ENCODE data around the gene SCT. TPM values are rescaled to one million over a fixed set of nuclear protein-coding genes. Genes with fewer than 3 reads are reported as not detected.

SCT gene
- total and polyA plus RNA-seq, 2 of the 4 experiments (the other 2 are of a cell fraction), result not detected

GRCh38 chr11:613369-613968, 13.5 kb downstream of the SCT start:
- H2BK15ac ChIP-seq (ENCODE audit: low read depth, low read length), result no peak overlapping the region
- H2BK20ac ChIP-seq (ENCODE audit: low read depth, low read length), result no peak overlapping the region
- no peak overlapping the region for H3K18ac ChIP-seq (ENCODE audit: low read depth, low read length)
- CTCF ChIA-PET, result no interaction called here
- no peak overlapping the region for H4K5ac ChIP-seq (ENCODE audit: low read depth, low read length)
- H2AFZ ChIP-seq (replicated peaks; ENCODE audit: low read length, poor library complexity), result no peak overlapping the region
- POLR2A ChIA-PET (ENCODE audit: unreplicated experiment), result no interaction called here
- H3K9ac ChIP-seq (ENCODE audit: low read depth, low read length), result no peak overlapping the region
- intact Hi-C loops (cut with micrococcal nuclease) (no loop called here), in situ Hi-C loops (cut with MboI; ENCODE audit: low sequenced_read_pairs) (no loop called here), dilution Hi-C loops (cut with HindIII; ENCODE audit: low sequenced_read_pairs, unreplicated experiment) (no loop called here)
- H2AK5ac ChIP-seq (ENCODE audit: low read depth, low read length), result no peak overlapping the region
- H3K9me3 ChIP-seq (ENCODE audit: control insufficient read depth, insufficient read depth, low read length), result no peaks in the 10 kb centered on the region
- DNase-seq (no peak), ATAC-seq (ENCODE audit: low read depth) (no peak)
- H3K4me1 ChIP-seq (ENCODE audit: control insufficient read depth, insufficient read depth, low read length), result peaks cover 4% of the 10 kb centered on the region; the same call in 1 of the 2 replicates
- no peak overlapping the region for H4K91ac ChIP-seq (ENCODE audit: insufficient read depth, low read depth, low read length)
- peaks cover 39% of the 10 kb centered on the region for H4K20me1 ChIP-seq (ENCODE audit: insufficient read depth, low read length)
- H3K4ac ChIP-seq (ENCODE audit: low read depth, low read length), result no peak overlapping the region
- no peaks in the 10 kb centered on the region for H3K27me3 ChIP-seq (ENCODE audit: control insufficient read depth, insufficient read depth, low read length)
- H3K4me2 ChIP-seq (ENCODE audit: low read depth, low read length), result no peak overlapping the region
- H3K23ac ChIP-seq (ENCODE audit: low read depth, low read length), result no peak overlapping the region
- no peak for TF ChIP-seq POLR2A (IDR thresholded peaks at IDR 0.05; ENCODE audit: low read depth, low read length)
- no peak for TF ChIP-seq ELK1 (IDR thresholded peaks at IDR 0.05; ENCODE audit: borderline replicate concordance, low read depth, low read length)
- no peak for TF ChIP-seq MXI1 (IDR thresholded peaks at IDR 0.05; ENCODE audit: borderline replicate concordance, low read depth, low read length)
- H3K9me1 ChIP-seq (ENCODE audit: insufficient read depth, low read length), result no peaks in the 10 kb centered on the region
- H3K27ac ChIP-seq (ENCODE audit: insufficient read depth, low read length), result no peak overlapping the region
- H3K56ac ChIP-seq (ENCODE audit: extremely low read depth, insufficient read depth, low read length), result no peak overlapping the region
- H4K8ac ChIP-seq (ENCODE audit: low read depth in 2 of 2, low read length in 2 of 2), result no peak overlapping the region
- WGBS, 2 experiments (ENCODE audit: extremely low coverage in 2 of 2, insufficient read length in 1 of 2), result 100% methylated on average over 3 of the region's 36 CpGs; no CpG with 5 or more reads in 1 of the 2 experiments
- BruUV-seq (replicated peaks), result no TSS peak
- no peak overlapping the region for H3K4me3 ChIP-seq (ENCODE audit: insufficient read depth, low read depth, low read length)
- peaks cover 53% of the 10 kb centered on the region for H3K36me3 ChIP-seq (ENCODE audit: control insufficient read depth, insufficient read depth, low read length)
- no peak overlapping the region for H2BK5ac ChIP-seq (ENCODE audit: low read depth, low read length, poor library complexity, severe bottlenecking)
- no peak overlapping the region for H2AK9ac ChIP-seq (replicated peaks; ENCODE audit: low read depth, low read length, poor library complexity)
- no peak overlapping the region for H3K14ac ChIP-seq (replicated peaks; ENCODE audit: low read depth, low read length)
- H2BK120ac ChIP-seq (ENCODE audit: low read depth, low read length), result no peak overlapping the region
- peaks cover 2 to 33% of the 10 kb centered on the region in 2 experiments; a peak in 3 of 4 replicates for H3K79me1 ChIP-seq (ENCODE audit: low read depth in 1 of 2, low read length in 2 of 2)

Data from IMR-90 (cell line).